ENCODE data around the gene SLC26A11. TPM values are rescaled to one million over a fixed set of nuclear protein-coding genes. Genes with fewer than 3 reads are reported as not detected.

The SLC26A11 gene
- total RNA-seq, 2 experiments from 2014 or later: 1.6 to 1.7 TPM

DNA sequence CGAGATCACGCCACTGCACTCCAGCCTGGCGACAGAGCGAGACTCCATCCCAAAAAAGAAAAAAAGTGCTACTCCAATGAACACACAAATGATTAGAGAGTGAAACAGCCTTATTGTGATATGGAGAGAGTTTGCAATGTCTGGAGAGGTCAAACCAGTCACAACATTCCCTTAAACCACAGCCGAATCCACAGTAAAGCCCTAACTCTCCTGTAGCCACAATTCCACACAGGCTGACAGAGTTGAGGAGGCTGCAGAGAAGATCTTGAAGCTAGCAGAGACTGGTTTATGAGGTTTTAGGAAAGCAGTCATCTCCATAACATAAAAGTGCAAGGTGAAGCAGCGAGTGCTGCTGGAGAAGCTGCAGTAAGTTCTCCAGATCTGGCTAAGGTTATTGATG lies 47.2 kb downstream of the SLC26A11 start:
- peaks cover 34% of the 10 kb centered on the region for H3K36me3 Mint-ChIP-seq (ENCODE audit: low read depth)
- CTCF ChIA-PET: no interaction called here
- intact Hi-C loops (cut with micrococcal nuclease): no loop called here
- TF ChIP-seq, protein P1, sequence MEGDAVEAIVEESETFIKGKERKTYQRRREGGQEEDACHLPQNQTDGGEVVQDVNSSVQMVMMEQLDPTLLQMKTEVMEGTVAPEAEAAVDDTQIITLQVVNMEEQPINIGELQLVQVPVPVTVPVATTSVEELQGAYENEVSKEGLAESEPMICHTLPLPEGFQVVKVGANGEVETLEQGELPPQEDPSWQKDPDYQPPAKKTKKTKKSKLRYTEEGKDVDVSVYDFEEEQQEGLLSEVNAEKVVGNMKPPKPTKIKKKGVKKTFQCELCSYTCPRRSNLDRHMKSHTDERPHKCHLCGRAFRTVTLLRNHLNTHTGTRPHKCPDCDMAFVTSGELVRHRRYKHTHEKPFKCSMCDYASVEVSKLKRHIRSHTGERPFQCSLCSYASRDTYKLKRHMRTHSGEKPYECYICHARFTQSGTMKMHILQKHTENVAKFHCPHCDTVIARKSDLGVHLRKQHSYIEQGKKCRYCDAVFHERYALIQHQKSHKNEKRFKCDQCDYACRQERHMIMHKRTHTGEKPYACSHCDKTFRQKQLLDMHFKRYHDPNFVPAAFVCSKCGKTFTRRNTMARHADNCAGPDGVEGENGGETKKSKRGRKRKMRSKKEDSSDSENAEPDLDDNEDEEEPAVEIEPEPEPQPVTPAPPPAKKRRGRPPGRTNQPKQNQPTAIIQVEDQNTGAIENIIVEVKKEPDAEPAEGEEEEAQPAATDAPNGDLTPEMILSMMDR (IDR thresholded peaks at IDR 0.05): no peak
- H3K27me3 Mint-ChIP-seq: no peaks in the 10 kb centered on the region
- ATAC-seq (no peak), DNase-seq (no peak)
- H3K27ac Mint-ChIP-seq: no peak overlapping the region
- H3K4me3 Mint-ChIP-seq: no peak overlapping the region
- POLR2A ChIA-PET: interaction anchor here (0.9 to 2.3 kb wide), 4 partner anchors 8 to 70 kb away, joined by 3 to 7 read pairs (median 6); no protein-coding TSS in a partner anchor
- H3K9me3 Mint-ChIP-seq: peaks cover 3% of the 10 kb centered on the region
- peaks cover 29% of the 10 kb centered on the region for H3K4me1 Mint-ChIP-seq (ENCODE audit: low read depth)

DNA sequence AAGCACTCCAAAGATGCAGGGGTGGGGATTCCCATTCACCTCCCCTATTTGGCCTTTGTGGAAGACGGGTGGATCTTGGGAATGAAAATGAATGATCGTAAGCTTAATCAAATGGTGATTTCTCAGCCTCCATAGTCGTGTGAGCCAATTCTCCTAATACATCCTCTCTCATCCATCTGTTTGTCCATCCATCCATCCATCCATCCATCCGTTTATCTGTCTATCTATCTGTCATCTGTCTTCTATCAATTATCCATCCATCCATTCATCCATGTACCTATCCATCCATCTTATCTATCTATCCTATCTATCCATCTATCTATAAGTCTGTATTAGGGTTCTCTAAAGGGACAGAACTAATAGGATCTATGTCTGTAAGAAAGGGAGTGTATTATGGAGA lies 48.2 kb downstream of the SLC26A11 start:
- intact Hi-C loops (cut with micrococcal nuclease): no loop called here
- no peaks in the 10 kb centered on the region for H3K27me3 Mint-ChIP-seq
- H3K27ac Mint-ChIP-seq: no peak overlapping the region
- DNase-seq: no peak
- H3K9me3 Mint-ChIP-seq: peaks cover 3% of the 10 kb centered on the region
- no peak overlapping the region for H3K4me3 Mint-ChIP-seq
- peaks cover 38% of the 10 kb centered on the region for H3K36me3 Mint-ChIP-seq (ENCODE audit: low read depth)
- TF ChIP-seq, protein P1 (IDR thresholded peaks at IDR 0.05): no peak
- H3K4me1 Mint-ChIP-seq (ENCODE audit: low read depth): peaks cover 32% of the 10 kb centered on the region
- no peak for ATAC-seq
- POLR2A ChIA-PET: interaction anchor here (0.9 to 1.8 kb wide), 3 partner anchors 9 to 49 kb away, joined by 3 to 6 read pairs (median 6); no protein-coding TSS in a partner anchor
- CTCF ChIA-PET: no interaction called here

GRCh38 chr17:80269405-80269807 lies 49.2 kb downstream of the SLC26A11 start:
- H3K36me3 Mint-ChIP-seq (ENCODE audit: low read depth): peaks cover 39% of the 10 kb centered on the region
- POLR2A ChIA-PET: interaction anchor here (1.0 to 2.5 kb wide), 4 partner anchors 9 to 74 kb away, joined by 4 to 11 read pairs (median 7); no protein-coding TSS in a partner anchor

GRCh38 chr17:80270104-80270503 lies 49.9 kb downstream of the SLC26A11 start:
- CTCF ChIA-PET: interaction anchor here (1.1 to 1.3 kb wide), 2 partner anchors 74 to 75 kb away, joined by 3 to 5 read pairs; no protein-coding TSS in a partner anchor
- no peaks in the 10 kb centered on the region for H3K27me3 Mint-ChIP-seq
- intact Hi-C loops (cut with micrococcal nuclease): no loop called here
- H3K9me3 Mint-ChIP-seq: peaks cover 3% of the 10 kb centered on the region
- peaks cover 36% of the 10 kb centered on the region for H3K36me3 Mint-ChIP-seq (ENCODE audit: low read depth)
- TF ChIP-seq, protein P1 (IDR thresholded peaks at IDR 0.05): no peak
- ATAC-seq (no peak), DNase-seq (no peak)
- H3K4me1 Mint-ChIP-seq (ENCODE audit: low read depth): peaks cover 37% of the 10 kb centered on the region
- H3K4me3 Mint-ChIP-seq: no peak overlapping the region
- POLR2A ChIA-PET: interaction anchor here (1.1 to 2.6 kb wide), 7 partner anchors 8 to 75 kb away, joined by 4 to 11 read pairs (median 6); no protein-coding TSS in a partner anchor
- H3K27ac Mint-ChIP-seq: no peak overlapping the region

More at GRCh38 chr17:80269405-80269807, 49.2 kb downstream of the SLC26A11 start:
- ATAC-seq: no peak
- intact Hi-C loops (cut with micrococcal nuclease): no loop called here
- TF ChIP-seq, protein P1 (IDR thresholded peaks at IDR 0.05): no peak
- H3K9me3 Mint-ChIP-seq: peaks cover 3% of the 10 kb centered on the region
- H3K4me3 Mint-ChIP-seq: no peak overlapping the region
- no peaks in the 10 kb centered on the region for H3K27me3 Mint-ChIP-seq
- H3K4me1 Mint-ChIP-seq (ENCODE audit: low read depth): peaks cover 39% of the 10 kb centered on the region
- no peak overlapping the region for H3K27ac Mint-ChIP-seq
- CTCF ChIA-PET: no interaction called here
- no peak for DNase-seq

DNA sequence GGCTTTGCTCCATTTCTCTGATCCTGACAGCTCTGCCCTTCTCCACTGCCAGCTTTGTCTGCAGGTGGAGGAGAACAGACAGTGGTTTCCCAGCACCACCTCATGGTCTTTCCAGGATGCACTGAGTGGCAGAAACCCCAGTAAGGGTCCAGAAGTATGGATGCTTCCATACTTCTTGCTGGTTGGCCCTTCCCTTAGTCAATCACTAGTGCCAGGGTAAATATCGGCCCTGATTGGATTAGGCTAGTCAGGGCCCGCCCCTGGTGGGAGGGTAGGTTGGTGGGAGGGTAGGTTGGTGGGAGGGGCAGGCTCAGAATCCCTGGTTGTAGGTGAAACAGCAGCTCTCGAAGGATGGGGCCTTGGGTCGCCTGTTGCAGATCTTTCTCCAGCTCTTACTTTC lies 50.6 kb downstream of the SLC26A11 start:
- ChIA-PET CTCF (interaction anchor here (1.1 to 1.3 kb wide), 3 partner anchors 74 to 263 kb away, joined by 3 to 5 read pairs (median 3); no protein-coding TSS in a partner anchor), POLR2A (interaction anchor here (0.8 to 2.6 kb wide), 8 partner anchors 9 to 75 kb away, joined by 3 to 11 read pairs (median 4); no protein-coding TSS in a partner anchor)
- TF ChIP-seq, protein P1 (IDR thresholded peaks at IDR 0.05): no peak
- Mint-ChIP-seq H3K4me3 (no peak overlapping the region), H3K36me3 (ENCODE audit: low read depth) (peaks cover 35% of the 10 kb centered on the region), H3K9me3 (peaks cover 2% of the 10 kb centered on the region), H3K4me1 (ENCODE audit: low read depth) (peaks cover 32% of the 10 kb centered on the region), H3K27me3 (no peaks in the 10 kb centered on the region), H3K27ac (peak overlapping the region; percentile 63)
- intact Hi-C loops (cut with micrococcal nuclease): no loop called here
- peak; percentile 61 for DNase-seq
- ATAC-seq: peak; percentile 83
